ENCODE results near the gene VENTX.

Gene VENTX

DNA sequence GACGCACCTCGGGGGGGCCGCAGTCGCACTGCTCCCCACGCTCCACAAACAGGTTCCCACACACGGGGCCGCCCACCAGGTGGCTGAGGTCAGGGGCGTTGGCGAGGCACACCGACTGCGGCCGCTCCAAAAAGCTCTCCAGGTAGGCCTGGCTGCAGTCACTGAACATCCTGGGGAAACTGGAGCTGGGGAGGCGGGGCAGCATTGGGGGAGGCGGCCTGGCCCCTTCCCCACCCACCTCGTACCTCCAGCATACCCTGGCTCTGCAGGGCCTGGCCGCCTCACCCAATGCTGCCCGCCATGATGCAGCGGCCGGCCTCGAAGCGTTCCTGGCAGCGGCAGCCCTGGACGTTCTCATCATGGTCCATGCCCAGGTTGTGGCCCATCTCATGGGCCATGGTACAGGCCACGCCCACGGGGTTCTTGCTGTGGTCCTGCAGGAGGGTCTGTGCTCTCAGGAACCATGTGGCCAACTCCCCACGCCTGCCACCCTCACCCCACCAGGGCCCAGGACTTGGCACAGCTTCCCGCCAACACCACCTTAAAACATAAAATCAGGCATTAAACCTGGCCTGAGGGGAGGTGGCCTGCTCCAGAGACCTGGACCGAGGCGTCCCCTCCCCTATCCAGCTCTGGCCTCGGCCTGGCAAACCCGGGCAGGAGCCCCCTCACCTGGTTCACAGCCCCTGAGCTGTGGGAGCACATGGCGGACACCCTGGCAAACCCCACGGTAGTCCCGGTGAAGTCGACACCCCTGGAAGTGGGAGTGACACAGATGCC, 34.1 kb downstream of the VENTX start:
- DNase-seq (ENCODE audit: low read depth in 3 of 3), result no peak

DNA sequence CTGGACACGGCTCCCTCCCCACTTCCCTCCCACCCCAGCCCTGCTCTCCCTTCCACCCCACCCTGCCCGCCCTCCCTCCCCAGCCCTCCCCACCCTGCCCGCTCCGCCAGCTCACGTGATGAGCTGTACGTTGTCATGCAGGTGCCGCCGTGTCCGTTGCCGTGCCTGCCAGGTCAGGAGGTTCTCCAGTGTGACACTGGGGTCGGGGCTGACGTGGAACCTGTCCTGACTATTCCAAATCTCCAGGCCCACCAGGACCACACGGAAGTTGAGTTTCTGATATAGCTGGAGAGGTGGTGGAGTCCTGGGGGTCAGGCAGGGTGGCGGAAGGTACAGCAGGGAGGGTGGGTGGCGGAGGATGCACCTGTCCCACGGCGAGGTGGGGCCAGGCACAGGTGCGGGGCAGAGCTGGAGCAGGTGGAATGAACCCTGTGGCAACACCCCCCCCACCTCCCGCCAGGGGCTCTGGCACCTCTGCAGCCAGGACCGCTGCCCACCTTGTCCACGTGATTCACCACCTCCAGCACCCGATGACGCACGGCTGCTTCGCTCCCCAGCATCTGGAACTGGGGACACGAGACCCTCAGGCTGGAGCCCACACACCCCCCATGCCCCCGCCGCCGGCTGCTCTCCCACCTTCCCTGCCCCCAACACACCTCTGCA, 34.8 kb downstream of the VENTX start:
- no peak for DNase-seq (ENCODE audit: low read depth in 3 of 3)

DNA sequence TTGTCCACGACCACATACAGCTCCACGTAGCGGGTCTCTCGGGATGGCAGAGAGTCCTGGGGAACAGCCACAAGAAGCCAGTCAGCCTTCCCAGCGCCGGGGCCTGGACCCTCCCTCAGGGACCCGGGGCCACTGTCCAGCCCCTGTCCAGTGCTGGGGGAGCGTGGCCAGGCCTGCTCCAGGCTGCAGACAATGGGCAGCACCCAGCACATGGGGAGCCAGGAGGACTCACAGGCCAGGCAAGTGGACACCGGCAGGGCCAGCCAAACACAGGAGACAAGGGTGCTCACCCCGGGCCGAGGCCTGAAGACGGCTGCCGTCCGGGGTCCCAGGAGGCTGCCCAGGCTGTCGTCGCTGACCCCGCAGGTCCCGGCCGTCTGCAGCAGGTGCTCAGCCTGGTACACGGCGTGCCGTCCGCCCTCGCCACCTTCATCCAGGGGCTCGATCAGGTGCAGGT, 35.3 kb downstream of the VENTX start:
- DNase-seq (ENCODE audit: low read depth in 3 of 3), result no peak

DNA sequence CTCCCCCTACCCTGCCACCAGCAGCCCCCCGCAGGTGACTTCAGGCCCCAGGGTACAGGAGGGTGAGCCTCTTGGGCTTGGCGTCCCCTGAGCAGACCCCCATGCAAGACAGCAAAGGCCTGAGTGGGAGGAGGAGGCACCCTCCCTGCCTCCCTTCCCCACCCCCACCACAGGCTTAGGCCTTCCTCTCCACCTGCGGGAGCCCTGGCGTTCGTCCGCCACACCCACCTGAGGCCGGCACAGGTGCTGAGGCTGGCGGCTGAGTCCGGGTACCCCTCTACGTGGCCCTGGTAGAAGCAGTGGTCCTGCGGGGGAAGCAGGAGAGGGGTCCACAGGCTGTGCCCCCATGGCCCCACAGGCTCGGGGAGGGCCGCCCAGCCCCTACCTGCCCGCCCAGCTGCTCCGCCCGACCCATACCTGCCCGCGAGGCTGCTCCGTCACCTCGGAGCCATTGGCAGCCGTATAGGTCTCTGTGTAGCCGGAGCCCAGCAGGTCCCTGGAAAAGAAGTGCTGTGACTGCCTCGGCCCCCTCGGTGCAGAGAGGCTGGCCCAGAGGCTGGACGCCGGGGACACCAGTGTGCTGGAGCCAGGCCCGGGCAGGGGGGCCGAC, 36.0 kb downstream of the VENTX start:
- DNase-seq (ENCODE audit: low read depth in 3 of 3), result no peak

DNA sequence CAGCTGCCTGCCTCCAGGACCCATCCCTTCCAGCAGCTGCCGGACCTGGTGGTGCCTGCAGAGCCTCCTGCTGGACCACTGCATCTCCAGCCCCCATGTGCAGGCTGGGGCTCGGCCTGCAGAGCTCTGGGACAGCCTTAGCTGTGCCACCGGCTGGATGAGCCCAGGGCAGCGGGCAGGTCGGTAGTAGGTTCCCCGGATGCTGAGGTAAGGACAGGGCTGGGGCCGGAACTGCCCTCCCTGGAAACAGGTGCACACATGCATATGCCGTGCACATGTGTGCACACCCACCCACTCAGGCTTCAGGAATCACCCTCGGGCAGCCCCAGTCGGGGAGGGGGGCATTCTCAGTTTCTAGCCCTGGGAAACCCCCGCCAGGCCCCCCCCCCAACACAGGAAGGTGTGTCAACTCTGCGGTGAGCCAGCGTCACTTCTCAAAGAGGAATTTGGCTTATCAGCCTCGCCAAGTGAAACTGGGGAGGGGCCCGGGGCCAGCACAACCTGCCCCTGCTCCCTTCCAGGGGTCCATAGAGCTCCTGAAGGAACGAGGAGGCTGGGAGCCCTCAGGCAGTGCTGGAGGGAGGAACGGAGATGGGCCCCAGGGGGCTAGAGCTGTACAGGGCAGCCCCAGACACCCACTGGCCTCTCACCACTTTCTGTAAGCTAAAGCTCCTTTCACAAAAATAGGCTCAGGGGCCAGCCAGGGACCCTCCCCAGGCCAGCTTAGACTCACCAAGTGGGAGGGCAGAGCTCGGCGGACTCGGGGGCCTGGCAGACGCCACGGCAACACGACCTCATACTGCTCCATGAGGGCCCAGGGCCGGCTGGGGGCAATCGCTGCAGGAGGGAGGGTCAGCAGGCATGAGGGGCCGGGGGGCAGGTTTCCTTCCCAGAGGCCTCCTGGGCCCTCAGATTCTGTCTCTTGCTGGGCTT, 37.4 kb downstream of the VENTX start:
- DNase-seq (ENCODE audit: low read depth in 3 of 3), result peak; percentile 74 to 89 (median 76)

DNA sequence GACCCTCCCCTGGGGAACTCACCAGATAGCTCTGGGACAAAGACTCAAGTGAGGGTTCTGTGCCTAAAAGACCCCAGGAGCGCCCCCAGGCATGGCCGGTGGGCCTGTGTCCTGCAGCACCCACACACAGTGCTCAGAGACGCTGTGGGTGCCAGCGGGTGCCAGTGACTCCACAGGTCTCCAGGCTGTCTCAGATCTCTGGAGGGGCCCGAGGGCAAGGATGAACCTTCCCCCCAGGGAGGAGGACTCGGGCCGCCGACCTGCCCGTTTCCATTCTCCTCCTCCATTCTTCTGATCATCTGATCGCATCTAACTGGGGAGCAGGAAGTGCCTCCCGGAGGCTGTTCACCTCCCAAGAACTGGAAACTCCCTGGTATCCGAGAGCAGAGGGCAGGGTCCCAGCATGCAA, 38.0 kb downstream of the VENTX start:
- DNase-seq (ENCODE audit: low read depth in 3 of 3), result peak in 1 of 3 experiments; percentile 47

DNA sequence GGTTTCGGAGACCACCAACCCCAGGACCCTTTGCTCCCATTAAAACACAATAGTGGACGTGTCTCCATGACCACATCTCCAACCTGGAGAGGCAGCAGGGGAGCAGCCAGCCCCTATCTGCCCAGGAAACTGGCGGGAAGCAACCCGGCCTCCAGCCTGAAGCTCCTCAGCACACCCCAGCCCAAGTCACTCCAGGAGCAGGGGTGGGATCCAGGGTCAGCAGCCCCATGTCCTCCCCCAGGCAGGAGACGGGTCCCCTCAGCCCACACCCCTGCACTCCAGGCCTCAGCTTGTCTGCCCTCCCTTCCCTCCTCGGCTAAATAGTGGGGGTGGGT, 38.4 kb downstream of the VENTX start:
- DNase-seq (ENCODE audit: low read depth in 3 of 3), result no peak

DNA sequence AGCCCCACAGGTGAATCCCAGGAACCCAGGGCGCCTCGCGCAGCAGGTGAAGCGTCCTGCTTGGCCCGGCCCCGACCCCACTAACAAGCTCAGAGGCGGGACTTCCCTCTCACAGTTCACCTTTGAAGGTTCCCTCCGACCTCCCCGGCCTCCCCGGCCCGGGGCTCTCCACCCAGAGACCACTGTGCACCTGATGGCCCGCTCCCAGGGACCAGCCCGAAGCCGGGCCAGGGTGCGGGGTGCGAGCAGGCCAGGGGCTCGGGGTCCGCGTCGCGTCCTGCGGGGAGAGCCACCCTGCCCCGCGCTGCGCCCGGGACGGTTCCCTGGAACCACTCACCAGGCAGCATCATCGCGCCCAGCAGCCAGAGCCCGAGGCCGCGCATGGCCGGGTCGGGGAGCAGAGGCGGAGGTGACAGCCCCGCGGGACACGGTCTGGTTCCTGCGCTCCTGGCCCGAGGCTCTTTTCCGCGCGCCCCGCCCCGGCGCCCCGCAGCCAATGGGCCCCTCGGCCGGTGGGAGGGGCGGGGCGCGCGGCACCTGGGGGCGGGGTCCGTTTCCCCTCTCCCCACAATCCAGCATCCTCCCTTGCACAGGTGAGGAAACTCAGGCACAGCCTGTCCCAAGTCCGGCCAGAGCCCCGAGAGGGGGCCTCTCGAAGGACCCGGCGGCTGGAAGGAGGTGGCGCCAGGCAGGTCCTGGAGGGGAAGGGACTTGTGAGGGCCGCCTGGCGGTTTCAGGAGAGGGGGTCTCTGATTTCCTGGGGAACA, 39.0 kb downstream of the VENTX start, which contains the start of gene ADAM8:
TSS of gene ADAM8 (minus strand) at position 434 of the 767 bp plus-strand sequence. CDS start at position 383, 51 bp downstream.
- DNase-seq (ENCODE audit: low read depth in 3 of 3), result peak in 1 of 3 experiments; percentile 80

DNA sequence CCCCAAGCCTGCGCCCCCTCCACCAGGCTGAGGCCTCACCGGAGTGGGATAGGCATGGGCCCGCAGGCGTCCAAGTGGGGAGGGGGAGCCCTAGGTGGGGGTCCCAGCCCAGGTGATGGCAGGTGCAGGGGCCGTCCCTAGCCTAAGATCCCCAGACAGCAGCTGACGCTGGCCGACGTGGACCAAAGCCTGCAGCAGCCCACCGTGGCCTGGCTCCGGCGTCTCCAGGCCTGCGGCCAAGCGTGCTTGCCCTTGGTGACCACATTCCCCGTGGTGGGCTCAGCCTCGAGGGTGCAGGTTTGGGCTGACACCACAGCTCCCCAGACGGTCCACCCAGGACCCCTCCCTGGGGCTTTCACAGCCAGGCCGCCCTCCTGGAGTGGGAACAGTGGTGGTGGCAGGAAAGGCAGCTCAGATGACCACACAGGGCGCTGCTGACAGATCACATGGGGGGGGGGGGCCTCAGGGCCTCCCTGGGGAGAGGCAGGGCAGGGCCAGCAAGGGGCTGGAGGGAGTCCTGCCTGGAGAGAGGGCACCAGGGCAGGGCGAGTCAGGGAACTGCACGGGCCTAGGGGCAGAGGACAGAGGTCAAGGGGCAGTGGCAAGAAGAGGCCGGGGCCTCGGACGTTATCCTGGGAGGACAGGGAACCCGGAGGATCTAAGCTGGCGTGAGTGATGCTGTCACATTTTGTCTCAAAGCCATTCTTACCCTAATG, 39.8 kb downstream of the VENTX start:
- DNase-seq (ENCODE audit: low read depth in 3 of 3), result no peak

DNA sequence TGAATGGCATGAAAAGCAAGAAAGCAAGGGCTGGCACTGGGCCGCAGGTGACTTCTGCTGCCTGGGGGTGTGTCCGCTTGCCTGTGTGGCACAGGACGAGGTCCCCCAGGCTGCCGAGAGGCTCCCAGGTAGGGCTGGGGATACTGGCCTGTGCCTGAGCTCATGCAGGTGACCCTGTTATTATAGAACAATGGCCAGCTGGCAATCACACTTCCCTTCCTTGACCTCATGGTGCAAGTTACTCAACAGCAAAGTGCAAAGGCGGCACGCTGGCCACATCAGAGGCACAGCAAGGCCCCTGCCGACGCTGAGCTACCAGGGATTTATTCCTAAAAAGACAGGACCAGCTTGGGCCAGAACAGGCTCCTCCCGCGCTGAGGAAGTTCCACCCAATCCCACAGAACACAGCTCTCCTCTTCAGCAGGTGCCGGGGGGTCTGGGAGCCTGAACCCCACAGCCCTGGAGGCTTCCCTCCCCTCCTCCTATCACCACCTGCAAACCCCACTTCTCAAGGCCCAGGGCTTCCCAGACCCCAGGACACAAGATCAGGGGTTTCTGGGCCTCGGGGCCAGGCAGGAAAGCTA, 40.4 kb downstream of the VENTX start:
- no peak for DNase-seq (ENCODE audit: low read depth in 3 of 3)

DNA sequence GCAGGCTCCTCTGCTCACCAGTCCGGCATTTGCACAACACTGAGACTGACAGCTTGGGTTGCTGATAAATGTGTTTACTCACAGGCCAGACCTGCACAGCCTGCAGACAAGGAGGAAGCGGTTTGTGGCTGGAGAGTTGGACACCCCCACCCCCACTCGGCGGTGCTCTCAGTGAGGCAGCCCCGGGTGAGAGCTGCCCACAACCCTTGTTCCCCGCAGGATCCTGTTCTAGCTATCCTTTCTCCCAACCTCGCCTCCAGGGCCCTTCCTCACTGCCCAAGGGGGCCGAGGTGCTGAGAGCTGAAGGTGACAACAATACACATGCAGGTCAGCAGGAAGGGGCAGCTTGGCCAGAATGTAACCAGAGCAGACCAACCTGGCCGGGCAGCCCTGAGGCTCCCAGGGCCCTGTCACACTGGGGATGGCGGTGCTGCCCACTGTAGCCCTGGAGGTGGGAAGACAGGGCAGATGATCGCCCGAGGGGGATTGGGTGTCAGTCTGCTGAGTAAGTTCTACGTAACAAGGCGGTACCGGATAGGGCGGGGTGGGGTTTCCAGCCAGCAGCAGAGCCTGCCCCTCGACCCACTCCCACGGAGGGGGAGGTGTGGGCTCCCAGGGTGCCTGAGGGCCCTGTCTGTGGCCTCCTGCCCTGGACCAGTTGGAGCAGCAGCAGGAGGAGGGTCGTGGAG, 41.1 kb downstream of the VENTX start:
- peak in 1 of 3 experiments; percentile 50 for DNase-seq (ENCODE audit: low read depth in 3 of 3)

DNA sequence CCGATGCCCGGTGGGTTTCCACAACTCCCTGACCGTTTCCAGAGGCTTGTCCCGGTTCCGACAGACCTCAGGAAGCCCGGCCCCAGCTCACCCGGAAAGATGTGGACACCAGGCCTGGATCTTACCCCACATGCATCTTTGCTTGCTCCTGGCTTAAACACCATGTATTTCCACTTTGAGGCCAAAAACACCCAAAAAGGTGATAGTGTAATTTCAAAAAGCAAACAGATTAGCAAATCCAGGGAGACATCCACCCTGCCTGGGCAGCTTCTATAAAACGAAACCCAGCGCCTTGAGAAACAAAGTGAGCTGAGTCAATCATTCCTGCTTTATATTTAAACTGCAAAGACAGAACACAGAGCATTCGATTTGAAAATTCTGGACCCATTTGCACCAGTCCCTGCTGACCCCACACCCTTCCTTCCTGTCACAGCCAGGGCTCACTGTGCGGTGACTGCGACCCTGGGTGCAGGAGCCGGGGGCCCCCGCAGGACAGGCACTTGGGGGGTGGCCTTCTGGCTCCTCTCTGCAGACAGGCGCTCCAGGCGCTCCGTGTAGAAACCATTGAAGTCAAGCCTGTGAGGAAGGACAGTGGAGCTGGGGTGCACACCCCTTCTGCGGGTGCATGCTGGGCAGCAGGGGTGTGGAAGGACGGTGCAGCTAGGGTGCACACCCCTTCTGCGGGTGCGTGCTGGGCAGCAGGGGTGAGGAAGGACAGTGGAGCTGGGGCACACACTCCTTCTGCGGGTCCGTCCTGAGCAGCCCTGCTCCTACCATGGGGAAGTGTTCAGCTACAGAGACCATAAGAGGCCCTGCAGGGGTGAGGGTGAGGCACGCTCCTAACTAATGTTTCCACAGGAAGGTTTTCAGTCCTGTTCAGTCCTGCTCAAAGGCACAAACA, 41.9 kb downstream of the VENTX start:
- no peak for DNase-seq (ENCODE audit: low read depth in 3 of 3)

DNA sequence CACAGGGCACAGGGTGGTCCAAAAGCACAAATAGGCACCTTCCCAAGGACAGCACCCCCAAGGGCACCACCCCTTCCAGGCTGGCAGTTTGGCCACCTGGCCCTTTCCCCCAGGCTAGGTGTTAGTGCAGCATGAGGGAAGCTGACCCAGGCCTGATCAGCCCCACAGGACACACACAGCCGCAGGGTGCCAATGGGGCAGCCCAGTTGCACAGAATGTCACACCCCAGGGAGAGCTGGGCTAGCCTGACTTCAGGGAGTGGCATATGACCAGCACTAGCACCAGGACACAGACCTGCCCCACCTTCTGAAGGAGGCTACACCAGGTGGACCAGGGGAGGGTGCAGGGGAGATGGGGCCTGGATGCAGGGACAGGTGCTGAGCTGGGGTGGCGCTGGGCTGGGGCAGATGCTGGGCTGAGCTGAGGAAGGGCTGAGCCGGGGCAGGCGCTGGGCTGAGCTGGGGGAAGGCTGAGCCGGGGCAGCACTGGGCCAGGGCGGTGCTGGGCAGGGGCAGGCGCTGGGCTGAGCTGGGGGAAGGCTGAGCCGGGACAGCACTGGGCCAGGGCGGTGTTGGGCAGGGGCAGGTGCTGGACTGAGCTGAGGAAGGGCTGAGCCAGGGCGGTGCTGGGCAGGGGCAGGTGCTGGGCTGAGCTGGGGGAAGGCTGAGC, 42.9 kb downstream of the VENTX start:
- DNase-seq (ENCODE audit: low read depth in 3 of 3), result no peak

DNA sequence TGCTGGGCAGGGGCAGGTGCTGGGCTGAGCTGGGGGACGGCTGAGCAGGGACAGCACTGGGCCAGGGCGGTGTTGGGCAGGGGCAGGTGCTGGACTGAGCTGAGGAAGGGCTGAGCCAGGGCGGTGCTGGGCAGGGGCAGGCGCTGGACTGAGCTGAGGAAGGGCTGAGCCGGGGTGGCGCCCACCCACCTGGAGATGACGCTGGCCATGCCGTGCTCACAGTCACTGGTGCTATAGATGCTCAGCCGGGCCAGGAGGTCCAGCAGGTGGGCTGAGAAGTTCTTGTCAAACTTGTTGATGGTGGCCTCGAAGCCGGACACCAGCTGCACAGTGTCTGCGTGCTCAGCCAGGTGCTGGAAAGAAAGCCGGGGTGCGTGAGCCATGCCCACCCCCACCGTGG, 43.4 kb downstream of the VENTX start:
- DNase-seq (ENCODE audit: low read depth in 3 of 3), result no peak

DNA sequence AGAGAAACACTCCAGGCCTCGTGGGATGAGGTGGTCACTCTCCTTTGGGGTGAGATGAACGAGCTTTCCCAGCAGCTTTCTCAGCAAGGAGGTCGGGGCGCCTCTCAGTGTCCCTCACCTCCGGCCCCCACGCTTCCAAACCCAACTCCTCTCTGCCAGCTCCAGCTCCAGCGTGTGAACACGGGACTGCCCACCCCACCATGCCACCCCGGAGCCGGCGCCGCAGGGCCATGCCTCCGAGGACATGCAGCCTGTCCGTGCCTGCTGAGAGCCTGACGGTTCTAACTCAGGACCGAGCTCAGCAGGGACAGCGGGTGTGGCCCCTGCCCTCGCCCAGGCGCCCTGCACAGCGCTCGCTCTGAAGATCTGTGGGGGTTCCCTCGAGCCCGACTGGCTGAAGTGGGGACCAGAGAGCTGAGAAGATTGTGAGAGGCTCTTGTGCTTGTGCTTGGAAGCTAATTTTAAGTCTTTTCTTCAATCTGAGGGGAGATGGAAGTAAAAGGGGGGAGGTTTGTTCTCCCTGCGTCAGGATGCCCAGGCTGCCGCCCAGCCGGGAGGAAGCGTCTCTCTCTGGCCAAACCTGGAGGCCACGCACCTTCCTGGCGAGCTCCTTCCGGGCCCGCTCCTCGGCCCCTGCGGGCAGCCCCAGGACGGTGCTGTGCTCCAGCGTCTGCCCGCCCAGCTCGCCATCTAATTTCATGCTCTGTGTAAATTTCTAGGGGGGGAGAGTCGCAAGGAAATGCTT, 44.1 kb downstream of the VENTX start:
- DNase-seq (ENCODE audit: low read depth in 3 of 3), result no peak

DNA sequence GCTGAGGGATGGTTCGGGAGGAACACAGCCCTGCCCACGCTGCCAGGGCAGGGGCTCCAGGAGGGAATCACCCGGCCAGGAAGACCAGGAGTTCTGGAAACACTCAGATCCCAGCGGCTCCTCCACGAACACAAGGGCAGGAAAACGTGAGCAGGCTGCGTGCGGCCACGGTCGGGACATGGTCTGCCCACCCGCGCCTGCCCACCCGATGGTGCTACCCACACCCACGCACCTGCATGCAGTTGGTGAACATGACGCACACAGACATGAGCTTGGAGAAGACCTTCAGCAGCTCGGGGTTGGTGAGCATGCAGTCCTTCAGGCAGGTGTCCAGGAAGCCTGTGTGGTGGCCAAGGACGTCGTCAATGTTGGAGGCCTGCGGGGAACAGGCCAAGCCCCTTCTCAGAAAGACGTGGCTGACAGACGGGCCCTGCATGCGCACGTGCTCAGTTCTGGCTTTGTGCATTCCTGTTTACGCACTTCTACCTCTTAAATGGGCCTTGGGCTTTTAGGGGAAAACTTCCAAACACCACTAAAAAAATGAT, 45.3 kb downstream of the VENTX start:
- DNase-seq (ENCODE audit: low read depth in 3 of 3), result no peak

DNA sequence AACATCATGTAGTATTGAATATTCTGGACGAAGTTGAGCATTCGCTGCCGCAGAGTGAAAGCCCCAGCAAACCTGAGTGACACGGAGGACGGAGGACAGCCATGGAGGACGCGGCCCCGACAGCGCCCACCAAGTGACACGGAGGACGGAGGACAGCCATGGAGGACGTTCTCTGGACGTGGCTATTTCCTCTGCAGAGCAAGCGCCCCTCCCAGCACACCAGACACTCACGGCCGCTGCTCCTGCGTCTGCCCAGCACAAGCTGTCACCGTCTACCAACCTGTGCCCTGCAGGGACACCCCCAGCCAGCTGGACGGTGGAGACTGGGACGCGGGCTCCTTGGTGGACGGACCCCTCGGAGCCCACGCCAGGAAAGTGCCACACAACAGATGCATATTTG, 46.3 kb downstream of the VENTX start:
- no peak for DNase-seq (ENCODE audit: low read depth in 3 of 3)

Measured in stimulated activated CD4-positive, alpha-beta T cell treated with anti-CD3 and anti-CD28 coated beads, TNF-alpha, amount 100 ng/mL, for 24 hours (primary cell).